Measurements from ENCODE around the gene NDOR1. TPM values are rescaled to one million over a fixed set of nuclear protein-coding genes. Genes with fewer than 3 reads are reported as not detected.

NDOR1 gene
- total RNA-seq, 1 experiment from 2014 or later = 7.8 TPM

- DNase-seq = no peak
- H3K4me2 ChIP-seq (ENCODE audit: low read depth, low read length, poor library complexity, severe bottlenecking) = no peak overlapping the region
- no peaks in the 10 kb centered on the region for H3K9me2 ChIP-seq (replicated peaks; ENCODE audit: insufficient read depth, low read length)
- H3K79me2 ChIP-seq (ENCODE audit: low read length) = no peaks in the 10 kb centered on the region
- H3K9me3 ChIP-seq (ENCODE audit: low read length) = no peaks in the 10 kb centered on the region
- H3K9ac ChIP-seq (ENCODE audit: low read length) = no peak overlapping the region
- peaks cover 29% of the 10 kb centered on the region for H3K4me1 ChIP-seq (ENCODE audit: low read length)
- no peak overlapping the region for H3K4me3 ChIP-seq (ENCODE audit: low read length)
- peaks cover 9% of the 10 kb centered on the region; the same call in 1 of the 2 replicates for H4K20me1 ChIP-seq (ENCODE audit: insufficient read depth, low read depth, low read length)
- H3K27me3 ChIP-seq (ENCODE audit: low read length) = no peaks in the 10 kb centered on the region
- no peak overlapping the region for H3K27ac ChIP-seq (ENCODE audit: low read length)
- H3K36me3 ChIP-seq (ENCODE audit: insufficient read depth, low read length) = no peaks in the 10 kb centered on the region
- no peak overlapping the region for H2AFZ ChIP-seq (ENCODE audit: low read length)
Measured at GRCh38 chr9:137166380-137167229, 38.9 kb upstream of the NDOR1 start.

GRCh38 chr9:137167277-137167746, 38.2 kb upstream of the NDOR1 start:
- H3K27ac ChIP-seq (ENCODE audit: low read length) = no peak overlapping the region
- no peaks in the 10 kb centered on the region for H3K36me3 ChIP-seq (ENCODE audit: insufficient read depth, low read length)
- H3K79me2 ChIP-seq (ENCODE audit: low read length) = no peaks in the 10 kb centered on the region
- no peaks in the 10 kb centered on the region for H3K27me3 ChIP-seq (ENCODE audit: low read length)
- no peak overlapping the region for H3K4me2 ChIP-seq (ENCODE audit: low read depth, low read length, poor library complexity, severe bottlenecking)
- no peak for DNase-seq
- H3K9ac ChIP-seq (ENCODE audit: low read length) = no peak overlapping the region
- H3K4me1 ChIP-seq (ENCODE audit: low read length) = peaks cover 29% of the 10 kb centered on the region
- H3K4me3 ChIP-seq (ENCODE audit: low read length) = no peak overlapping the region
- peaks cover 10% of the 10 kb centered on the region; the same call in 1 of the 2 replicates for H4K20me1 ChIP-seq (ENCODE audit: insufficient read depth, low read depth, low read length)
- no peaks in the 10 kb centered on the region for H3K9me3 ChIP-seq (ENCODE audit: low read length)
- no peak overlapping the region for H2AFZ ChIP-seq (ENCODE audit: low read length)
- no peaks in the 10 kb centered on the region for H3K9me2 ChIP-seq (replicated peaks; ENCODE audit: insufficient read depth, low read length)

GRCh38 chr9:137167747-137168572, 37.5 kb upstream of the NDOR1 start:
- Histone ChIP-seq H4K20me1 (ENCODE audit: insufficient read depth, low read depth, low read length) (peaks cover 10% of the 10 kb centered on the region; the same call in 1 of the 2 replicates), H3K27me3 (ENCODE audit: low read length) (no peaks in the 10 kb centered on the region)

GRCh38 chr9:137168573-137168903, 37.0 kb upstream of the NDOR1 start:
- DNase-seq = no peak
- H3K36me3 ChIP-seq (ENCODE audit: insufficient read depth, low read length) = no peaks in the 10 kb centered on the region
- H4K20me1 ChIP-seq (ENCODE audit: insufficient read depth, low read depth, low read length) = peaks cover 13% of the 10 kb centered on the region; the same call in 1 of the 2 replicates
- no peak overlapping the region for H3K9ac ChIP-seq (ENCODE audit: low read length)
- H2AFZ ChIP-seq (ENCODE audit: low read length) = no peak overlapping the region
- H3K4me3 ChIP-seq (ENCODE audit: low read length) = no peak overlapping the region
- H3K27ac ChIP-seq (ENCODE audit: low read length) = no peak overlapping the region
- H3K4me1 ChIP-seq (ENCODE audit: low read length) = peaks cover 29% of the 10 kb centered on the region
- no peaks in the 10 kb centered on the region for H3K27me3 ChIP-seq (ENCODE audit: low read length)
- H3K9me2 ChIP-seq (replicated peaks; ENCODE audit: insufficient read depth, low read length) = no peaks in the 10 kb centered on the region
- H3K79me2 ChIP-seq (ENCODE audit: low read length) = no peaks in the 10 kb centered on the region
- no peaks in the 10 kb centered on the region for H3K9me3 ChIP-seq (ENCODE audit: low read length)
- H3K4me2 ChIP-seq (ENCODE audit: low read depth, low read length, poor library complexity, severe bottlenecking) = no peak overlapping the region

More at GRCh38 chr9:137167747-137168572, 37.5 kb upstream of the NDOR1 start:
- no peaks in the 10 kb centered on the region for H3K79me2 ChIP-seq (ENCODE audit: low read length)
- H3K4me1 ChIP-seq (ENCODE audit: low read length) = peaks cover 29% of the 10 kb centered on the region
- no peaks in the 10 kb centered on the region for H3K36me3 ChIP-seq (ENCODE audit: insufficient read depth, low read length)
- DNase-seq = no peak
- H3K4me3 ChIP-seq (ENCODE audit: low read length) = no peak overlapping the region
- H3K9ac ChIP-seq (ENCODE audit: low read length) = no peak overlapping the region
- no peak overlapping the region for H3K27ac ChIP-seq (ENCODE audit: low read length)
- no peaks in the 10 kb centered on the region for H3K9me2 ChIP-seq (replicated peaks; ENCODE audit: insufficient read depth, low read length)
- H2AFZ ChIP-seq (ENCODE audit: low read length) = no peak overlapping the region
- H3K4me2 ChIP-seq (ENCODE audit: low read depth, low read length, poor library complexity, severe bottlenecking) = no peak overlapping the region
- H3K9me3 ChIP-seq (ENCODE audit: low read length) = no peaks in the 10 kb centered on the region

- H3K4me3 ChIP-seq (ENCODE audit: low read length) = peak overlapping the region; percentile 45; the same call in 1 of the 2 replicates
- no peaks in the 10 kb centered on the region for H3K9me3 ChIP-seq (ENCODE audit: low read length)
- no peak overlapping the region for H2AFZ ChIP-seq (ENCODE audit: low read length)
Measured at GRCh38 chr9:137168904-137169856, 36.3 kb upstream of the NDOR1 start.

GRCh38 chr9:137169896-137170358, 35.6 kb upstream of the NDOR1 start, which contains the start of gene LRRC26:
TSS of gene LRRC26 (minus strand) at chr9:137170051. CDS start at chr9:137169943, 108 bp downstream.
- Histone ChIP-seq H3K36me3 (ENCODE audit: insufficient read depth, low read length) (no peaks in the 10 kb centered on the region), H2AFZ (ENCODE audit: low read length) (no peak within 1 kb of the TSS), H3K27ac (ENCODE audit: low read length) (no peak within 1 kb of the TSS), H4K20me1 (ENCODE audit: insufficient read depth, low read depth, low read length) (peaks cover 14% of the 10 kb centered on the region; the same call in 1 of the 2 replicates), H3K4me1 (ENCODE audit: low read length) (peaks cover 35% of the 10 kb centered on the region), H3K9me3 (ENCODE audit: low read length) (no peaks in the 10 kb centered on the region), H3K4me2 (ENCODE audit: low read depth, low read length, poor library complexity, severe bottlenecking) (peak within 1 kb of the TSS; percentile 65), H3K9me2 (replicated peaks; ENCODE audit: insufficient read depth, low read length) (no peaks in the 10 kb centered on the region), H3K79me2 (ENCODE audit: low read length) (no peaks in the 10 kb centered on the region), H3K27me3 (ENCODE audit: low read length) (no peaks in the 10 kb centered on the region), H3K4me3 (ENCODE audit: low read length) (peak within 1 kb of the TSS; percentile 45; the same call in 1 of the 2 replicates), H3K9ac (ENCODE audit: low read length) (no peak within 1 kb of the TSS)
- DNase-seq = no peak

More at GRCh38 chr9:137168904-137169856, 36.3 kb upstream of the NDOR1 start:
- H3K36me3 ChIP-seq (ENCODE audit: insufficient read depth, low read length) = no peaks in the 10 kb centered on the region
- DNase-seq = peak; percentile 66
- no peaks in the 10 kb centered on the region for H3K79me2 ChIP-seq (ENCODE audit: low read length)
- no peaks in the 10 kb centered on the region for H3K9me2 ChIP-seq (replicated peaks; ENCODE audit: insufficient read depth, low read length)
- H4K20me1 ChIP-seq (ENCODE audit: insufficient read depth, low read depth, low read length) = peaks cover 13% of the 10 kb centered on the region; the same call in 1 of the 2 replicates
- no peaks in the 10 kb centered on the region for H3K27me3 ChIP-seq (ENCODE audit: low read length)
- peak overlapping the region; percentile 65 for H3K4me2 ChIP-seq (ENCODE audit: low read depth, low read length, poor library complexity, severe bottlenecking)
- H3K4me1 ChIP-seq (ENCODE audit: low read length) = peaks cover 29% of the 10 kb centered on the region
- H3K9ac ChIP-seq (ENCODE audit: low read length) = no peak overlapping the region
- H3K27ac ChIP-seq (ENCODE audit: low read length) = no peak overlapping the region

GRCh38 chr9:137170486-137171148, 34.9 kb upstream of the NDOR1 start:
- no peak overlapping the region for H3K4me3 ChIP-seq (ENCODE audit: low read length)
- H2AFZ ChIP-seq (ENCODE audit: low read length) = no peak overlapping the region
- no peaks in the 10 kb centered on the region for H3K9me3 ChIP-seq (ENCODE audit: low read length)
- peaks cover 39% of the 10 kb centered on the region for H3K4me1 ChIP-seq (ENCODE audit: low read length)
- H3K9me2 ChIP-seq (replicated peaks; ENCODE audit: insufficient read depth, low read length) = no peaks in the 10 kb centered on the region
- DNase-seq = no peak
- peaks cover 17% of the 10 kb centered on the region; the same call in 1 of the 2 replicates for H4K20me1 ChIP-seq (ENCODE audit: insufficient read depth, low read depth, low read length)
- H3K27ac ChIP-seq (ENCODE audit: low read length) = no peak overlapping the region
- H3K27me3 ChIP-seq (ENCODE audit: low read length) = no peaks in the 10 kb centered on the region
- H3K4me2 ChIP-seq (ENCODE audit: low read depth, low read length, poor library complexity, severe bottlenecking) = no peak overlapping the region
- no peaks in the 10 kb centered on the region for H3K79me2 ChIP-seq (ENCODE audit: low read length)
- no peaks in the 10 kb centered on the region for H3K36me3 ChIP-seq (ENCODE audit: insufficient read depth, low read length)
- no peak overlapping the region for H3K9ac ChIP-seq (ENCODE audit: low read length)

All from Karpas-422 (cell line).